HG02970 (cell line): Measurements from ENCODE around the gene CASKIN1.
"Not testable (repeated sequence)": the region's sequence is repeated elsewhere in the genome, so short reads cannot be mapped to it uniquely, and the experiment has no call there.

ENCODE experiments used
- ATAC-seq: cut with Tn5 transposase; IDR thresholded peaks from one replicate; pipeline ENCODE4 v1.9.1; 2021; ENCODE audit warnings: mild to moderate bottlenecking, moderate library complexity, moderate number of reproducible peaks; ENCODE audit not compliant: unreplicated experiment, low FRiP score

The CASKIN1 gene, protein sequence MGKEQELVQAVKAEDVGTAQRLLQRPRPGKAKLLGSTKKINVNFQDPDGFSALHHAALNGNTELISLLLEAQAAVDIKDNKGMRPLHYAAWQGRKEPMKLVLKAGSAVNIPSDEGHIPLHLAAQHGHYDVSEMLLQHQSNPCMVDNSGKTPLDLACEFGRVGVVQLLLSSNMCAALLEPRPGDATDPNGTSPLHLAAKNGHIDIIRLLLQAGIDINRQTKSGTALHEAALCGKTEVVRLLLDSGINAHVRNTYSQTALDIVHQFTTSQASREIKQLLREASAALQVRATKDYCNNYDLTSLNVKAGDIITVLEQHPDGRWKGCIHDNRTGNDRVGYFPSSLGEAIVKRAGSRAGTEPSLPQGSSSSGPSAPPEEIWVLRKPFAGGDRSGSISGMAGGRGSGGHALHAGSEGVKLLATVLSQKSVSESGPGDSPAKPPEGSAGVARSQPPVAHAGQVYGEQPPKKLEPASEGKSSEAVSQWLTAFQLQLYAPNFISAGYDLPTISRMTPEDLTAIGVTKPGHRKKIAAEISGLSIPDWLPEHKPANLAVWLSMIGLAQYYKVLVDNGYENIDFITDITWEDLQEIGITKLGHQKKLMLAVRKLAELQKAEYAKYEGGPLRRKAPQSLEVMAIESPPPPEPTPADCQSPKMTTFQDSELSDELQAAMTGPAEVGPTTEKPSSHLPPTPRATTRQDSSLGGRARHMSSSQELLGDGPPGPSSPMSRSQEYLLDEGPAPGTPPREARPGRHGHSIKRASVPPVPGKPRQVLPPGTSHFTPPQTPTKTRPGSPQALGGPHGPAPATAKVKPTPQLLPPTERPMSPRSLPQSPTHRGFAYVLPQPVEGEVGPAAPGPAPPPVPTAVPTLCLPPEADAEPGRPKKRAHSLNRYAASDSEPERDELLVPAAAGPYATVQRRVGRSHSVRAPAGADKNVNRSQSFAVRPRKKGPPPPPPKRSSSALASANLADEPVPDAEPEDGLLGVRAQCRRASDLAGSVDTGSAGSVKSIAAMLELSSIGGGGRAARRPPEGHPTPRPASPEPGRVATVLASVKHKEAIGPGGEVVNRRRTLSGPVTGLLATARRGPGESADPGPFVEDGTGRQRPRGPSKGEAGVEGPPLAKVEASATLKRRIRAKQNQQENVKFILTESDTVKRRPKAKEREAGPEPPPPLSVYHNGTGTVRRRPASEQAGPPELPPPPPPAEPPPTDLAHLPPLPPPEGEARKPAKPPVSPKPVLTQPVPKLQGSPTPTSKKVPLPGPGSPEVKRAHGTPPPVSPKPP (N-terminal part only)

DNA sequence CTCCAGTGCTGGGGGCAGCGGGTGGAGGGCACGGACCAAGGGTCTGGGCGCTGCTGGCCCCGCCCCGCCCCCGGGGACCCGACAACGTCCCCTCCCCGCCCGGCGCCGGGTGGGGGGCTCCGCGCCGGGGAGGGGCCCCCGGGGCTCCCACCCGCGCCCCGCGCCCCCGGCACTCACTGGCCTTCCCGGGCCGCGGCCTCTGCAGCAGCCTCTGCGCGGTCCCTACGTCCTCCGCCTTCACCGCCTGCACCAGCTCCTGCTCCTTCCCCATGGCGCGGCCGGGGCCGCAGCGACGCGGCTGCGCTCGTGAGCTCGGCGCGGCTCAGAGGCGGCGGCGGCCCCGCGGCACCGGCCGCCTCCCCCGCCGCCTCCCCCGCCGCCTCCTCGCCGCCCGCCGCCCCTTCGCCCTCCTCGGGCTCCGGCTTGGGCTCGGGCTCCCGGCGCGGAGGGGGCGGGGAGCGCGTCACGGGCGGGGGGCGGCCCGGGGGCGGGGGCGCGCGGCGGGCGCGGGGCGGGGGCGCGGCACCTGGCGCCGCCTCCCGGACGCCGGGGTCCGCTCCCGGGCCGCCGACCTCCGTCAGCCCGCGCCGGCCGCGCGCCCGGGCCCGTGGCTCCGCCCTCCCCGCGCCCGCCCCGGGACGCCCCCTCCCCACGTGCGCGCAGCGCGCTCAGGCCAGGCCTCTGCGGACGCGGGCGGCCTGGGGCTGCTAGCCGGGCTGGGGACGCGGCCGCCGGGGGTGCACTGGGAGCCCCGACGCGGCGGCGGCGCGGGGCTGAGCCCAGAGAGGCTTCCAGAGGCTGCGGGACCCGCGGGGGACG is at the start of gene CASKIN1:
Gene CASKIN1, minus strand, starts transcription at position 444 of the 819 bp plus-strand sequence. Its CDS starts 173 bp downstream, at position 271.
- no peak for ATAC-seq

DNA sequence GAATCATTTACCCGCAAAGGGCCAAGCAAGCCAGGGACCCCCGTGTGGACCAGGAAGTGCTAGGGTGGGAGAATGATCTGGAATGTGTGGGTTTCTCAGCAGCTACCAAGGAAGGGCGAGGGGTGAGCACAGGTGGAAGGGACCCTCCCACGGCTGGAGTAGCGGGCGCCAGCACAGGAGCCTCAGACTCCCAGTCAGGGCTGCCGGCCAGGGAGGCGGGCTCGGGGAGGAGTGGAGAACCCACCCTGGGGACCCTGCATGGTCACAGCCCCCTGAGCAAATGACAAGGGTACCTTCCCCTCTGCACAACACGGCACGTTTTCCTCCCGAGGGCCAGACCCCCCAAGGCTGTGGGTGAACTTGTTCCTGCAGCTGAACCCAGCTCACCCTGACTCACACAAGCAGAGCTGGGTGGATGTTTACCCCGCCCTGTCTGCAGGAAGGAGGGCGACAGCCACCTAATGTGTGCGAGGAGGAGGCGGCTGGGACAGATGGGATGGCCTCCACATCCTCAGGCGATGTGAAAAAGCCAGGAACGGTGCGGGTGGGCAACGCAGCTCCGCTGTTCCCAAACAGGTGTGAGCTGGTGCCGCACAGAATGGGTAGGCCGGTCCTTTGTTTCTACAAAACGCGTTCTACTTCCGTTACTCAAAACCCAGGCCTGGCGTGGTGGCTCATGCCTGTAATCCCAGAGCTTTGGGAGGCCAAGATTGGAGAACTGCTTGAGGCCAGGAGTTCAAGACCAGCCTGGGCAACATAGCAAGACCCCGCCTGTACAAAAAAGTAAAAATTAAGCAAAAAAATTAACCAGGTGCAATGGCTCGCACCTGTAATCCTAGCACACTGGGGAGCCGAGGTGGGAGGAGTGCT is 48.8 kb upstream of the CASKIN1 start:
- ATAC-seq, result no peak

DNA sequence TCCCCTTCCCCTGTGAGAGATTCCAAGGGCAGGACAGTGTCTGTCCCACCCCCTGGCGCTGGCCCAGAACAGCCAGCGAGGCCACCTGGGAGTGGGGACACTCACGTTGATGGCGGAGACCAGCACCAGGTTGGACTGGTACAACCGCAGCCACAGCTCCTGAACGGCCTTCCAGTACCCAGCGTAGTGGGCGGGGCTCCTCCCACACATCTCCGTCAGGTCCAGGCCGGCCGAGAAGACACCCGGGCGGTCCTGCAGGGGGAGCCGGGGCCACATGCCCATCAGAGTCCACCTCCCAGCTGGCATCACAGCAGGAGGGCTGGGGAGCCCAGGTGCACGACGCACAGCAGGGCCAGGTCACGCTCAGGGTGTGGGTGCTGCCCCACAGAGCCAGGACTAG is 47.9 kb upstream of the CASKIN1 start:
- no peak for ATAC-seq

DNA sequence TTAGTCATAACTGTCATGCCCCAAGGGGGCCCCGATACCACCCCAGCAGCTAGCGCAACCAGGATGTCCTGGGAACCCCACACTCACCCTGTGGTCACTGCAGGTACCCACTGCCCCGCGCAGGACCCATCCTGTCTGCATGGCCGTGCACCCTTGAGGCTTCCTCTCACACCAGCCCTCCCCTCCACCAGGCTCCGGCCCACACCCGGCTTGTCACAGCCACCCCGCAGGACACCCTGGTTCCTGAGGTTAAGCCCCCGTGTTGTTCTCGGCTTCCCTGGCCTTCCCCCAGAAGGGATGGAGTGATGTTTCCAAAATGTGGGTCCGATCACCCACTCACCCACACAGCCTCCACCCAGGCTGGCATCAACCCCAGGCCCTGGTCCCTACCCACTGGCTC is 47.4 kb upstream of the CASKIN1 start:
- no peak for ATAC-seq

DNA sequence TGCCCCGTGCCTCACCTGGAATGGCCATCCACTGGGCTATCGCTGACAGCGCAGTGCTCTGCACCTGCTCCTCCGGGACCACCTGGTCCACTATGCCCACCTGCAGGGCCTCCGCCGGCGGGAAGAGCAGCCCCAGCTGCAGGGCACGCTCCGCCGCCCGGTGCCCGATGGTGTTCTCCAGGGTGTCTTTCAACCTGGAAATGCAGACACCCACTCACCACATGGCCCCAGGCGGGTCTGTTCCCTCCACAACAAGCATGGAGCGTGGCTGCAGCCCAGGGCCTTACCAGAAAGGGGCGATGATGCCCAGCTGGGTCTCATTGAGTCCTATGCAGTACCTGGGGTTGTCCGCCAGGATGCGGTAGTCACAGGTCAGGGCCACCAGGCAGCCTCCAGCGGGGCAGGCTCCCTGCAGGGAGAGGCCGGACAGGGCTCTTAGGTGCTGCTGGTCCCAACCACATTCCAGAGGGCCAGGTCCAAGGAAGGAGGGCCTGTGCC is 46.7 kb upstream of the CASKIN1 start:
- ATAC-seq, result no peak

DNA sequence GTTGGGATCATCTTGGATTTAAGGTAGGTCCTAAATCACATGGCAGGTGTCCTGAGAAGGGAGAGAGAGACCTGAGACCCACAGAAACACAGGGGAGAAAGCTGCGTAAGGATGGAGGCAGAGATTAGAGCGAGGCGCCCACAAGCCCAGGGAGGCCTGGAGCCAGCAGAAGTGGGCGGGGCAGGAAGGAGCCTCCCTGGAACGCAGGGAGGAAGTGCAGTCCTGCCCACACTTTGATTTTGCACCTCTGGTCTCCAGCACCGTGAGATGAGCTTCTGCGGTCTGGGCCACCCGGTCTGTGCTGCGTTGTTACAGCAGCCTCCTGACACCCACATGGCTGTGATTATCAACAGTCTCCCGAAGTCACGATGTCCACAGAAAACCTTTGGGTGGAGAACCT is 46.2 kb upstream of the CASKIN1 start:
- no peak for ATAC-seq

DNA sequence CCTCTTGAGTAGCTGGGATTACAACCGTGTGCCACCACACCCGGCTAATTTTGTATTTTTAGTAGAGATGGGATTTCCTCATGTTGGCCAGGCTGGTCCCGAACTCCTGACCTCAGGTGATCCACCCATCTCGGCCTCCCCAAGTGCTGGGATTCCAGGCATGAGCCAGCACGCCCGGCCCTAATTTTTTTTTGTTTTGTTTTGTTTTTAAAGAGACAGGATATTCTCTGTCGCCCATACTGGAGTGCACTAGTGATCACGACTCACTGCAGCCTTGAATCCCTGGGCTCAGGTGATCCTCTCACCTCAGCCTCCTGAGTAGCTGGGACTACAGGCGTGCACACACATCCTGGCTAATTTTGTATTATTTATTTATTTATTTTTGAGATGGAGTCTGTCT is 43.9 kb upstream of the CASKIN1 start:
- ATAC-seq, result not testable (repeated sequence)

DNA sequence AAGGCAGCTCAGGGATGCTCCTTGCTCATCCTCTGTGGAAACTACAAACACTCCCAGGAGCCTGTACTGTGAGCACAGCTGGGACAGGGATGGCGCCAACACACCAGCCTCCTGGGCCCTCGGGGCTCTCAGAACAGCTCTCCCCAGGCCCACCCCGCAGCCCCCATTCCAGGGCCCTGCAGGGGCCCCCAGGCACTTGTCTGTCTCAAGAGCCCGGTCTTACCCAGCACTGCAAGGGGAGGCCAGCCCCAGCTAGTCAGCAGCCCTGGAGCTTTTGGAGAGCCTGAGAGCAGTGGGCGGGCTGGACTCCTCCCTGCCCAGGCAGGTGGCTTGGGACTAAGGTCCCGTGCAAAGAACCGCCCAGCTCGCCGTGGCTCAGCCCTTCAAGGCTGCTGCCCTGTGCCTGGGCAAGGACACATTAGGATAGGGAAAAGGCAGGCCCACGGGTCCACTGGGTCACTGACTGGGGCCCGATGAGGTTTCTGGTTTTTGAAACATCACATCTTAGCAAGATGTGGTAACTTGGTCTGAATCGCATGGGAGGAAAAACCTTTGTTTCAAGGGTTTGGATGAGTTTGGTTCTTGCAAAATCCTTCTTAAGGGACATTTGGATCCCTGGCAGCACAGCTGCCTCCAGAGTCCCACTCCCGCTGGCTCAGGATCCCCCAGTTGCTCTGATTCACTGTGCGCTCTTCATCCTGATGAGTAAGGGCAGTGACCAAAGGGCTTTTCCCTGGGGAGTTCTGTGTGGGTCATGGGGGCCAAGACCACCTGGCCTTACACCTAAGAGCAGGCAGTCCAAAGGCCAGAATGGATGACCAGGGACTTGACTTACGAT is 42.7 kb upstream of the CASKIN1 start:
- no peak for ATAC-seq

DNA sequence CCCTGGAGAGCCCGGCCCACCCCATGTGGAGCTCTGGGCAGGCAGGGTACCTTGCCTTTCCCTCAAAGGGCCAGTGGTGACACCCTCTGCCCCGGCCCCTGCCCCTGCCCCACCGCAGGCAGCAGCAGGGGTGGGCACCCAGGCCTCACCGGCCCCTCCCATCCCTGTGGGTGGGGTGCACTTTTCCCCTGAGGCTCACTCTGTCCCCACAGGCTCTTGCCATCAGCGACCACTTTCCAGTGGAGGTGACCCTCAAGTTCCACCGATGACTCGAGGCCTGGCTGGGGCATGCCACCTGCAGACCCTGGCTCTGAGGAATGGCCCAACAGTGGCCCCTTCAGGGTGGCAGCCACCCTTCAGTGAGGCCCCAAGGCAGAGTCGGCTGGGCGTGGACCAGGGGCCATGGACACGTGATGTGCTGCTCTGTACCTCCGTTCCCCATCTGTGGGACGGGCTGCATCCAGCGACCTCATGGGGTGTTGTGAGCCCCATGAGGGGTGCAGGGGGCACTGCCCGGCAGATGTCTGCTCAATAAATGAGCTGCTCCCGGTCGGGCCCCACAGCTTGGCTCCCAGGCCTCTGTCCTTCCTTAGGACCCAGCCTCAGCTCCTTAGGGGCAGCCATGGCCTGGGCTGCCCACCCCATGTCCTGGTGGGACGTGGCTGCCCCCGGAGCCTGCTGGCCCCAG is 41.9 kb upstream of the CASKIN1 start:
- ATAC-seq, result no peak

DNA sequence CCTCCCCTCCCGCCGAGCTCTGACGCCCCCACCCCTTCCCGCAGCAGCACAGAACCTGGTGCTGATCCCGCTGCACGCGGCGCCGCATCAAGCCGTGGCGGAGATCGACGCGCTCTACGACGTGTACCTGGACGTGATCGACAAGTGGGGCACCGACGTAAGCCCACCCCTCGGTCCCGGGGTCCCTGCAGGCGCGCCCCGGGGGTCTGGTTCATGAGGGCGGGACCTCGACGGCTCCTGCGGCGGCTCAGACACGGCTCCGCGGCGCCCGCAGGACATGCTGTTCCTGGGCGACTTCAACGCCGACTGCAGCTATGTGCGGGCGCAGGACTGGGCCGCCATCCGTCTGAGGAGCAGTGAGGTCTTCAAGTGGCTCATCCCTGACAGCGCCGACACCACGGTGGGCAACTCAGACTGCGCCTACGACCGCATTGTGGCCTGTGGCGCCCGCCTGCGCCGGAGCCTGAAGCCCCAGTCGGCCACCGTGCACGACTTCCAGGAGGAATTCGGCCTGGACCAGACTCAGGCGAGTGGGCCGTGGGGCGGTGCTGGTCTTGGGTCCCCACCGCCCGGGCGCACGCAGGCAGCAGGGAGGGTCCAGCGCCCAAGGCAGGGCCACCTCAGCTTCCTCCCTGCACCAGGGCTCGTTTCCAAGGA is 41.2 kb upstream of the CASKIN1 start:
- no peak for ATAC-seq

DNA sequence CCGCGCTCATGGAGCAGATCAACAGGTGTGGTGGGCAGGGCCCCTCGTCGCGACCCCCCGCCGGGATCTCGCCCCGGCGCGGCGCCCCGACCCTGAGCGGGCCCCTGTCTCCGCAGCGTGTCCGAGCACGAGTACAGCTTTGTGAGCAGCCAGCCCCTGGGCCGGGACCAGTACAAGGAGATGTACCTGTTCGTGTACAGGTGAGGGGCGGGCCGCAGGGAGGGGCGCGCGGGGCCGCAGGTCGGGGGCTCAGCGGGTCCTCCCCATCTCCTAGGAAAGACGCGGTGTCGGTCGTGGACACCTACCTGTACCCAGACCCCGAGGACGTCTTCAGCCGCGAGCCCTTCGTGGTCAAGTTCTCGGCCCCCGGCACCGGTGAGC is 40.7 kb upstream of the CASKIN1 start:
- ATAC-seq, result no peak

DNA sequence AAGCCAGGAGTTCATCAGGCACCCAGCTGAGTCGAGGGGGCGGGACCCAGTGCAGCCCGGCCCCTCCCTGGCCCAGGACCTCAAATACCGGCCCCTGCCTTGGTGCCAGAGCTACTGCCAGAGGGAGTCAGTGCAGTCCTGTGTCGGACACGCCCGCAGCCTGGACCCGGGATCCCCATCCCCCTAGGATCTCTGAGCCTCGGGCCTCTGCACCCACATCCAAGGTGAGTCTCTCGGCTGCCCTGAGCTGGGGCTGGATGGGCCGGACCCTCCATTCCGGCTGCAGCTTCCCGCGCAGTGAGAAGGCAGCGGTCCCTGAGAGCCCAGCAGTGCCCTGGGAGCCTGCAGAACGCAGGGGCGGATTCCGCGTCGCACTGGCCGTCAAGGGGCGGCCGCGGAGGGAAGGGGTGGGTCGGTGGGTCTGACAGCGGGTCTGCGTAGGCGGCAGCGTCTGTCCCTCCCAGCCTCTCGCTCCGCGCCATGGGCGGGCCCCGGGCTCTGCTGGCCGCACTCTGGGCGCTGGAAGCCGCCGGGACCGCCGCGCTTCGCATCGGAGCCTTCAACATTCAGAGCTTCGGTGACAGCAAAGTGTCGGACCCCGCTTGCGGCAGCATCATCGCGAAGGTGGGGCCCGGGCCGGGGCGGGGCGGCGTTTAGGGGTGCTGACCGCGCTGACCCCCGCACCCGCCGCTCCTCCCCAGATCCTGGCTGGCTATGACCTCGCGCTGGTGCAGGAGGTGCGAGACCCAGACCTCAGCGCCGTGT is 40.1 kb upstream of the CASKIN1 start, which contains the start of gene DNASE1L2:
Gene DNASE1L2, plus strand, starts transcription at position 108 of the 765 bp plus-strand sequence. Its CDS starts 373 bp downstream, at position 481.
- no peak for ATAC-seq

DNA sequence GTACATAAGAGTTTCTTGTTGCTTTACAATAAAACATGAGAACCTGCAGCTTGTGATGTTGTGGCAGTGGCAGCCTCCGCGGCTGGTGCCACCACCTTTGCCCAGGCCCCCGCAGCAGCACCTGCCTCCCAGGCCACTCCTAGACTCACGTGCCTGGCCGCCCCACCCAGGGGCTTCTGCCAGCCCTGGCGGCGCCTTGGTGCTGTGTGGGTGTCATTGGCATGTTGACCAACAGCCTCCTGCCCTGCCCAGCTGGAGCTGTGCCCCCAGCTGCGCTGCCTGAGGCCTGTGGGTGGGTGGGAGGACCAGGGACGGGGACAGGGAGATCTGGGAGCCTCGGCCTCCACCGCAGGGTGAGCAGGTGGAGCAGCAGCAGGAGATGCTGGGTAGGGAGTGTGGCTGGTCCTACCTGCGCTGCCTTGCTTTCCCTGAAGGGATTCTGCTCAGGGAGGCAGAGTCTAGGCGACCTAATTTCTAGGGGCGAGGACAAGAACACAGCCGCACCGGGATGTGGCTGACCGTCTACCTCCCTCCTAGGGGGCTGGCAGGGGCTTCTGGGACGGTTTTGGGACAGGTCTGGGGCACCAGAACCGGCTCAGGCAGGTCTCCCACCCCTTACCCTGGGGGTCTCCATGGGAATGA is 39.4 kb upstream of the CASKIN1 start:
- no peak for ATAC-seq

DNA sequence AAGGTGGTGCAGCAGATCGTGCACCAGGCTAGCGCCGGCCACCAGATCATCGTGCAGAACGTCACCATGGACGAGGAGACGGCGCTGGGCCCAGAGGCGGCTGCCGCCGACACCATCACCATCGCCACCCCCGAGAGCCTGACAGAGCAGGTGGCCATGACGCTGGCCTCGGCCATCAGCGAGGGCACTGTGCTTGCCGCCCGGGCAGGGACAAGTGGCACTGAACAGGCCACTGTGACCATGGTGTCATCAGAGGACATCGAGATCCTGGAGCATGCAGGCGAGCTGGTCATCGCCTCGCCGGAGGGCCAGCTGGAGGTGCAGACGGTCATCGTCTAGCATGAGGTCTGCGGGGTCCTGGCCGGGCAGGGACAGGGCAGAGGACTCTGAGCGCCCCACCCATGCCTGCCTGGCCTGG is 38.8 kb upstream of the CASKIN1 start:
- ATAC-seq, result no peak

DNA sequence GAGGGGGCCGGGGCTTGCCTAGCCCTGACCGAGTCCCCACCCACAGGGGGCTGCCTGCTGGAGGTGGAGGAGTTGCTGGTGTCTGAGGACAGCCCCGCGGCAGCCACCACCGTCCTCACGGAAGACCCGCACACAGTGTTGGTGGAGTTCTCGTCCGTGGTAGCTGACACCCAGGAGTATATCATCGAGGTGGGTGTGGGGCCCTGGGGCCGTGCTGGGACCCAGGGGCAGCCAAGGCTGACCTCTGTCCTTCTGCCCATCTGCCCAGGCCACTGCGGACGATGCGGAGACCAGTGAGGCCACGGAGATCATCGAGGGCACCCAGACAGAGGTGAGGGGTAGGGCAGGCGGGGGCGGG is 38.4 kb upstream of the CASKIN1 start:
- ATAC-seq, result no peak
